SK-N-SH (cell line): ENCODE results near the gene NPAS1.

ENCODE experiments used
- CTCF ChIP-seq: fragments of 200-600 bp; sonication (generic); IDR thresholded peaks from 2 replicates; pipeline ENCODE4 v1.6.1; 2017; ENCODE audit warnings: antibody characterized with exemption, mild to moderate bottlenecking, moderate library complexity
- EP300 ChIP-seq, 2 experiments: IDR thresholded peaks; 2 replicates each; pipeline versions ENCODE4 v1.4.0 to v1.6.1; 2012; ENCODE audit warnings: borderline replicate concordance in 1 of 2, low read depth in 1 of 2, low read length in 1 of 2
- GABPA ChIP-seq: IDR thresholded peaks from 2 replicates; pipeline ENCODE4 v1.4.0; 2012; ENCODE audit warnings: low read depth, mild to moderate bottlenecking
- MAX ChIP-seq: IDR thresholded peaks from 2 replicates; pipeline ENCODE4 v1.4.0; 2012; ENCODE audit warnings: low read depth
- NFIC ChIP-seq: IDR thresholded peaks from 2 replicates; pipeline ENCODE4 v1.4.0; 2012; ENCODE audit warnings: borderline replicate concordance
- REST ChIP-seq: IDR thresholded peaks from 2 replicates; pipeline ENCODE4 v1.6.1; 2012; ENCODE audit warnings: mild to moderate bottlenecking, low read depth, low read length, moderate library complexity
- TAF1 ChIP-seq: IDR thresholded peaks from 2 replicates; pipeline ENCODE4 v1.6.1; 2012; ENCODE audit warnings: low read depth, mild to moderate bottlenecking, low read length, moderate library complexity, borderline replicate concordance
- TCF12 ChIP-seq: IDR thresholded peaks from 2 replicates; pipeline ENCODE4 v1.4.0; 2012
- USF2 ChIP-seq: fragments of 150-350 bp; IDR thresholded peaks from 2 replicates; pipeline ENCODE4 v1.6.1; 2017; ENCODE audit warnings: antibody characterized with exemption, low read length, low read depth, borderline replicate concordance

GRCh38 chr19:46981286-46981945 lies 38.2 kb upstream of the NPAS1 start:
- TF ChIP-seq MAX (no peak), GABPA (no peak), USF2 (no peak), NFIC (no peak), CTCF (no peak), REST (no peak), EP300 (IDR thresholded peaks at IDR 0.05; ENCODE audit: borderline replicate concordance in 1 of 2, low read depth in 1 of 2, low read length in 1 of 2) (no peak), TAF1 (no peak), TCF12 (no peak)
